HepG2 (cell line): ENCODE measurements around the gene ARHGAP29. TPM values are rescaled to one million over a fixed set of nuclear protein-coding genes. Genes with fewer than 3 reads are reported as not detected.

Source experiments
- CREB1 ChIP-seq, 2 experiments: fragments of 450-650 bp in 1 of 2; IDR thresholded peaks; 2 replicates each; pipeline ENCODE4 v1.6.1; 2016 to 2017; ENCODE audit warnings: control low read depth in 1 of 2, mild to moderate bottlenecking in 1 of 2, missing compliant biosample characterization in 1 of 2, missing genetic modification characterization in 1 of 2
- FOXA1 ChIP-seq, 2 experiments: fragments of 450-650 bp in 1 of 2; sonication (generic) in 1 of 2; formaldehyde crosslinking in 1 of 2; IDR thresholded peaks; 2 replicates each; pipeline versions ENCODE4 v1.4.0 to v1.6.1; 2016 to 2020; ENCODE audit warnings: missing genetic modification reagents in 1 of 2
- FOXO1 ChIP-seq: sonication (generic); formaldehyde crosslinking; IDR thresholded peaks from 2 replicates; pipeline ENCODE4 v1.4.0; 2020; ENCODE audit warnings: missing genetic modification reagents
- GATAD2A ChIP-seq: IDR thresholded peaks from 2 replicates; pipeline ENCODE4 v1.6.1; 2016
- HOXA3 ChIP-seq: sonication (generic); formaldehyde crosslinking; IDR thresholded peaks from 2 replicates; pipeline ENCODE4 v1.5.0; 2020; ENCODE audit warnings: missing genetic modification reagents
- KAT2B ChIP-seq: fragments of 150-350 bp; IDR thresholded peaks from 2 replicates; pipeline ENCODE4 v1.6.1; 2014; ENCODE audit warnings: low read depth, low read length, borderline replicate concordance
- KLF11 ChIP-seq: IDR thresholded peaks from 2 replicates; pipeline ENCODE4 v1.6.1; 2016; ENCODE audit warnings: missing compliant biosample characterization
- NR2F2 ChIP-seq: IDR thresholded peaks from 2 replicates; pipeline ENCODE4 v1.6.1; 2012; ENCODE audit warnings: low read depth, inconsistent platforms, borderline replicate concordance
- PBX3 ChIP-seq: sonication (generic); formaldehyde crosslinking; IDR thresholded peaks from 2 replicates; pipeline ENCODE4 v1.8.1; 2023; ENCODE audit warnings: missing genetic modification reagents, inconsistent platforms, borderline replicate concordance
- SRF ChIP-seq: IDR thresholded peaks from 2 replicates; pipeline ENCODE4 v1.6.1; 2011; ENCODE audit warnings: mild to moderate bottlenecking, low read depth, low read length, moderate library complexity
- ZBTB7A ChIP-seq: sonication (generic); formaldehyde crosslinking; IDR thresholded peaks from 2 replicates; pipeline ENCODE4 v1.8.0; 2022; ENCODE audit warnings: mild to moderate bottlenecking, missing genetic modification reagents
- ZBTB8A ChIP-seq: sonication (generic); formaldehyde crosslinking; IDR thresholded peaks from 2 replicates; pipeline ENCODE4 v1.4.0; 2020; ENCODE audit warnings: mild to moderate bottlenecking, low read depth, missing genetic modification reagents, borderline replicate concordance
- ZNF335 ChIP-seq: sonication (generic); formaldehyde crosslinking; IDR thresholded peaks from 2 replicates; pipeline ENCODE4 v1.4.0; 2020; ENCODE audit warnings: missing genetic modification reagents
- ZNF432 ChIP-seq: sonication (generic); formaldehyde crosslinking; IDR thresholded peaks from 2 replicates; pipeline ENCODE4 v1.5.0; 2020; ENCODE audit warnings: missing genetic modification reagents, mild to moderate bottlenecking, borderline replicate concordance
- ZNF510 ChIP-seq: sonication (generic); formaldehyde crosslinking; IDR thresholded peaks from 2 replicates; pipeline ENCODE4 v1.4.0; 2020; ENCODE audit warnings: low read depth, mild to moderate bottlenecking, missing genetic modification reagents
- ZNF775 ChIP-seq: sonication (generic); formaldehyde crosslinking; IDR thresholded peaks from 2 replicates; pipeline ENCODE4 v1.4.0; 2020; ENCODE audit warnings: missing genetic modification reagents, mild to moderate bottlenecking, moderate library complexity, borderline replicate concordance
- ZSCAN29 ChIP-seq: sonication (generic); formaldehyde crosslinking; conservative IDR thresholded peaks from 2 replicates; pipeline ENCODE4 v1.4.0; 2020; ENCODE audit warnings: mild to moderate bottlenecking, missing genetic modification reagents
- polyA plus RNA-seq, 8 experiments: library from polyadenylated mRNA; depleted of rRNA in 3 of 8; stranded (reverse) in 7 of 8; unstranded in 1 of 8; fragments of >200 nt; fragmentation: Illumina TruSeq in 4 of 8; extraction: Trizol in 4 of 8; gene quantifications; 2 replicates each; pipeline versions ENCODE4 v1.2.1 to v1.2.3, GENCODE V29; 2011 to 2016; ENCODE audit warnings: low read depth in 4 of 8, missing spikeins in 1 of 8, mixed read lengths in 1 of 8; ENCODE audit not compliant: insufficient read depth in 1 of 8
- total RNA-seq, 5 experiments: library from RNA; depleted of rRNA; stranded (reverse); fragments of >200 nt; fragmentation: Illumina TruSeq; extraction: Trizol; gene quantifications; 2 replicates each; pipeline ENCODE4 v1.2.3, GENCODE V29; 2016; ENCODE audit warnings: low read depth in 1 of 5
- TF ChIP-seq, protein P1 (sequence below): sonication (generic); formaldehyde crosslinking; IDR thresholded peaks from 2 replicates; pipeline ENCODE4 v1.4.0; 2020; ENCODE audit warnings: missing genetic modification reagents
- TF ChIP-seq, protein P2 (sequence below), 2 experiments: sonication (generic) in 1 of 2; formaldehyde crosslinking in 1 of 2; IDR thresholded peaks; 2 replicates each; pipeline versions ENCODE4 v1.5.1 to v1.6.1; 2011 to 2020; ENCODE audit warnings: borderline replicate concordance in 1 of 2, low read depth in 1 of 2, low read length in 1 of 2, mild to moderate bottlenecking in 1 of 2, missing genetic modification reagents in 1 of 2, moderate library complexity in 1 of 2
- TF ChIP-seq, protein P3 (sequence below): sonication (generic); formaldehyde crosslinking; conservative IDR thresholded peaks from 2 replicates; pipeline ENCODE4 v1.8.1; 2023; ENCODE audit warnings: missing genetic modification reagents
- TF ChIP-seq, protein P4 (sequence below): fragments of 450-650 bp; IDR thresholded peaks from 2 replicates; pipeline ENCODE4 v1.6.1; 2016

ARHGAP29 gene
- total and polyA plus RNA-seq, 2 of the 13 experiments (the other 11 are each of a cell fraction or from before 2014, with no cell fraction given), result 12.8 to 18.3 TPM

GRCh38 chr1:94125551-94126514, 111.6 kb downstream of the ARHGAP29 start (continued):
- TF ChIP-seq, protein P1, sequence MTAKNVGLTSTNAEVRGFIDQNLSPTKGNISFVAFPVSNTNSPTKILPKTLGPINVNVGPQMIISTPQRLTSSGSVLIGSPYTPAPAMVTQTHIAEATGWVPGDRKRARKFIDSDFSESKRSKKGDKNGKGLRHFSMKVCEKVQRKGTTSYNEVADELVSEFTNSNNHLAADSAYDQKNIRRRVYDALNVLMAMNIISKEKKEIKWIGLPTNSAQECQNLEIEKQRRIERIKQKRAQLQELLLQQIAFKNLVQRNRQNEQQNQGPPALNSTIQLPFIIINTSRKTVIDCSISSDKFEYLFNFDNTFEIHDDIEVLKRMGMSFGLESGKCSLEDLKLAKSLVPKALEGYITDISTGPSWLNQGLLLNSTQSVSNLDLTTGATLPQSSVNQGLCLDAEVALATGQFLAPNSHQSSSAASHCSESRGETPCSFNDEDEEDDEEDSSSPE, result no peak
- TF ChIP-seq ZNF775 (CRISPR knock-in tag), result no peak
- no peak for TF ChIP-seq KAT2B
- no peak for TF ChIP-seq ZNF335 (CRISPR knock-in tag)
- no peak for TF ChIP-seq KLF11
- TF ChIP-seq, protein P2, sequence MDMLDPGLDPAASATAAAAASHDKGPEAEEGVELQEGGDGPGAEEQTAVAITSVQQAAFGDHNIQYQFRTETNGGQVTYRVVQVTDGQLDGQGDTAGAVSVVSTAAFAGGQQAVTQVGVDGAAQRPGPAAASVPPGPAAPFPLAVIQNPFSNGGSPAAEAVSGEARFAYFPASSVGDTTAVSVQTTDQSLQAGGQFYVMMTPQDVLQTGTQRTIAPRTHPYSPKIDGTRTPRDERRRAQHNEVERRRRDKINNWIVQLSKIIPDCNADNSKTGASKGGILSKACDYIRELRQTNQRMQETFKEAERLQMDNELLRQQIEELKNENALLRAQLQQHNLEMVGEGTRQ (IDR thresholded peaks at IDR 0.05; ENCODE audit: low read depth, low read length), result peak; percentile 89
- TF ChIP-seq, protein P2 (CRISPR knock-in tag; IDR thresholded peaks at IDR 0.05; ENCODE audit: borderline replicate concordance), result peak; percentile 92; the same call in 1 of the 2 replicates
- peak; percentile 52; the same call in 1 of the 2 replicates for TF ChIP-seq HOXA3 (CRISPR knock-in tag)
- TF ChIP-seq, protein P3, sequence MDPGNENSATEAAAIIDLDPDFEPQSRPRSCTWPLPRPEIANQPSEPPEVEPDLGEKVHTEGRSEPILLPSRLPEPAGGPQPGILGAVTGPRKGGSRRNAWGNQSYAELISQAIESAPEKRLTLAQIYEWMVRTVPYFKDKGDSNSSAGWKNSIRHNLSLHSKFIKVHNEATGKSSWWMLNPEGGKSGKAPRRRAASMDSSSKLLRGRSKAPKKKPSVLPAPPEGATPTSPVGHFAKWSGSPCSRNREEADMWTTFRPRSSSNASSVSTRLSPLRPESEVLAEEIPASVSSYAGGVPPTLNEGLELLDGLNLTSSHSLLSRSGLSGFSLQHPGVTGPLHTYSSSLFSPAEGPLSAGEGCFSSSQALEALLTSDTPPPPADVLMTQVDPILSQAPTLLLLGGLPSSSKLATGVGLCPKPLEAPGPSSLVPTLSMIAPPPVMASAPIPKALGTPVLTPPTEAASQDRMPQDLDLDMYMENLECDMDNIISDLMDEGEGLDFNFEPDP (CRISPR knock-in tag), result 0 out of 2 replicates have a peak, but pooled peaks have one; percentile 39
- TF ChIP-seq ZSCAN29, result no peak
- no peak for TF ChIP-seq PBX3
- TF ChIP-seq ZNF432 (CRISPR knock-in tag), result no peak
- no peak for TF ChIP-seq ZBTB7A (CRISPR knock-in tag)
- peak; percentile 80 for TF ChIP-seq GATAD2A (CRISPR knock-in tag)
- TF ChIP-seq SRF, result no peak
- TF ChIP-seq ZNF510 (CRISPR knock-in tag), result no peak
- TF ChIP-seq NR2F2, result no peak
- TF ChIP-seq ZBTB8A (CRISPR knock-in tag), result no peak
- peak; percentile 55; the same call in 1 of the 2 replicates for TF ChIP-seq CREB1 (IDR thresholded peaks at IDR 0.05)
- TF ChIP-seq CREB1 (CRISPR knock-in tag; IDR thresholded peaks at IDR 0.05), result peak; percentile 54
- TF ChIP-seq, protein P4, sequence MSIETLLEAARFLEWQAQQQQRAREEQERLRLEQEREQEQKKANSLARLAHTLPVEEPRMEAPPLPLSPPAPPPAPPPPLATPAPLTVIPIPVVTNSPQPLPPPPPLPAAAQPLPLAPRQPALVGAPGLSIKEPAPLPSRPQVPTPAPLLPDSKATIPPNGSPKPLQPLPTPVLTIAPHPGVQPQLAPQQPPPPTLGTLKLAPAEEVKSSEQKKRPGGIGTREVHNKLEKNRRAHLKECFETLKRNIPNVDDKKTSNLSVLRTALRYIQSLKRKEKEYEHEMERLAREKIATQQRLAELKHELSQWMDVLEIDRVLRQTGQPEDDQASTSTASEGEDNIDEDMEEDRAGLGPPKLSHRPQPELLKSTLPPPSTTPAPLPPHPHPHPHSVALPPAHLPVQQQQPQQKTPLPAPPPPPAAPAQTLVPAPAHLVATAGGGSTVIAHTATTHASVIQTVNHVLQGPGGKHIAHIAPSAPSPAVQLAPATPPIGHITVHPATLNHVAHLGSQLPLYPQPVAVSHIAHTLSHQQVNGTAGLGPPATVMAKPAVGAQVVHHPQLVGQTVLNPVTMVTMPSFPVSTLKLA, result no peak
- peak; percentile 91 for TF ChIP-seq FOXO1 (CRISPR knock-in tag)
- TF ChIP-seq FOXA1 (IDR thresholded peaks at IDR 0.05), result no peak
- TF ChIP-seq FOXA1 (CRISPR knock-in tag; IDR thresholded peaks at IDR 0.05), result peak; percentile 77
